GM19455 (cell line): ENCODE data around the gene CNTNAP2.

Experiments used
- ATAC-seq: cut with Tn5 transposase; IDR thresholded peaks from one replicate; pipeline ENCODE4 v1.9.1; 2021; ENCODE audit not compliant: unreplicated experiment

Gene CNTNAP2

GRCh38 chr7:147869456-147869855, 1752.9 kb downstream of the CNTNAP2 start:
- ATAC-seq = no peak

- no peak for ATAC-seq
These were observed 1762.5 kb downstream of the CNTNAP2 start for GRCh38 chr7:147878912-147879661.

DNA sequence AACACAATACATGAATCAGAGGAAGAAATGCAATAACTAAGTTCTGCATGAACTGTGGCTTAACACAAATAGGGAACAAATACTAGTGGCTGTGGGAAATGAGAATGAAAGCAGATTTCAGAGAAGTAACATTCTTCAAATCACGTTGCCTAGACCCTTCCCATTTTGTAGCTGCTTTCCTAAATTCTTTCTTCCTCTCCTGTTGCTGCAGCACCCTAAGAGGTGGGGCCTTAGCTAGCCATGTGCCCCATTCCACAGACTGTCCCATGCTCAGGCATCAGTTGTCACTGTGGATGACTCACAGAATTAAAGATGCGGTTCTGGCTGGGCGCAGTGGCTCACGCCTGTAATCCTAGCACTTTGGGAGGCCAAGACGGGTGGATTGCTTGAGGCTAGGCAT, 1769.3 kb downstream of the CNTNAP2 start:
- ATAC-seq = no peak

DNA sequence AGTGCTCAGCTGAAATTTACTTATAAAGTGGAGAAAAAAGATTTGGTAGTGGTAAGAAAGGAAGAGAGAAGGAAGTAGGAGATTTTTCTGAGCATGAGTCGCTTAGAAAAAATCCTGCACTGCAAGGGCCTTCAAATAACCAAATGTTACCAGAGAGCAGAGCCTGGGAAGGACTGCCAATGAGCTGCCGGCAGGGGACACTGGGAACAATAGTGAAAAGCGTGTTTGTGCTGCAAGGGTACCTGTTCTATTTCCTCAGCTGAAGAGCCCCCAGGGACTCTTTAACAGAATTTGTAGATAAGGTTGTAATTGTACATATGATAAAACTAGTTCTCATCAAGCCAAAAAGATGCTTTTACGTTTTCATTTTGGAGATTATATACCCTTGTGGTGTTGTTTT, 1777.7 kb downstream of the CNTNAP2 start:
- no peak for ATAC-seq

- ATAC-seq = no peak
These were observed 1779.5 kb downstream of the CNTNAP2 start for GRCh38 chr7:147896121-147896520.

GRCh38 chr7:147903536-147904218, 1787.1 kb downstream of the CNTNAP2 start:
- no peak for ATAC-seq

- no peak for ATAC-seq
These were observed 1787.6 kb downstream of the CNTNAP2 start for GRCh38 chr7:147904219-147904576.

DNA sequence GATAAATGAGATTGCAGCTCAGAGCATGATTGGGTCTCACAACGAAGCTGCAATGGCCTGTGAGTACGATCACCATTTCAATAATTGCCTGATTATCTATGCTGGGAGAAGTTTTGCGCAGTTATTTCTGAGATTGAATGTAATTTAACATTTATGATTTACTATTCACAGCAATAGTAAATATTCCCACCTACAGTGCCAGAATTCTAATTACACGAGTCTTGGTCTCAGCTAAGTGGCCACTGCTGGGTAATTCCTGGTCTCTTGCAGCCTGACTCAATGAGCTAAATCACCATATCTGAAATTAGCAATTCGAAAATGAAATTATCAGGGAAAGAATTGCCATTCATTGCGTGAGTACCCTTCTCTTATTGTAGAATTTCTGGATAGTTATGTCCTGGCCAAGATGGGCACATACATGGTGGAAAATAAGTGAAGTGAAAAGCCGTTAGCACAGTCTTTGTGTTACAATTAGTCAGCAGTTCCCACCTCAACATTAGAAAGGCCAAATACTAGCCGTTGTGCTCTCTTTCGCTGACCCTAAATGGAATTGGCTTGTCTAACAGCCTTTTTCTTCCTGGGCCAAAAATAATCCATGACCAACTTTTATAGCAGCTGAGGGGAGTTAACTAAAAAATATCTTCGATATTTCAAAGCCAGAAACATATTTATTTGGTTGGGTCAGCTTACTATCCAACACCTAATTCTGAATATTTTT, 1793.0 kb downstream of the CNTNAP2 start:
- no peak for ATAC-seq

DNA sequence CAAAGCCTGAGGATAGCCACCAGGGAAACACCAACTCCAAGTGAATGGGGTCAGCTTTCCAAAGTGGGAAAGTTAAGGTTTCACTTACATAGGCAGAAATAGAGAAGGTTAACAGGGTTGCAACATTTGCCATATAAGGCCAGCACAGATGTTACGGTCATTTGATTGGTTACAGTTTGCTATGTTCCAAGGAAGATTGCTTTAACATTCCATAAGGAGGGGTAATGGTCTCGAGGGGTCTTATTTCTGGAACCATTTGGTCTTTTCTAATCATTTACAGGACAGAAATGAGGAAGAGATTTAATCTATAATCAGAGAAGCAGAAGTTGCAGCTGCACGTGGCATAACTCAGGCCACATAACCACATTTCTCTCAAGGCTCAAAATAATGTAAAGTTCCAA, 1794.6 kb downstream of the CNTNAP2 start:
- no peak for ATAC-seq

DNA sequence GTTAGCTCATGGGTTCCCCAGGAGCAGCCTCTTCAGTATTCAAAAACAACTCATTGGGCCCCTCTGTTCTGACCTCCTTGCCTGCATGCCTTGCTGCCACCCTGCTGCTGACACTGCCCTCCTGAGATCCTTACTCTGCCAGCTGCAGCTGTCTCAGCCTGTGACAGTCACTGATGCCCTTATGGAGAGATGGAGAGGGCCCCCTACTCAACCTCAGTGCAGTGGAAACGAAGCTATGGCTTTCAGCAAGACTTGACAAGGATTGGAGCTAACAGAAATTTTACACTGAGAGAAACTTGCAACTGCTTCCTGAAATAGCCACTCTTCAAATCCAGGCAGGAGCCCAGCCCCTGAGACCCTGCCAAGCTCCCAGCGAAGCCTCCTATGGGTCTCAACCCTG, 1795.7 kb downstream of the CNTNAP2 start:
- ATAC-seq = no peak

DNA sequence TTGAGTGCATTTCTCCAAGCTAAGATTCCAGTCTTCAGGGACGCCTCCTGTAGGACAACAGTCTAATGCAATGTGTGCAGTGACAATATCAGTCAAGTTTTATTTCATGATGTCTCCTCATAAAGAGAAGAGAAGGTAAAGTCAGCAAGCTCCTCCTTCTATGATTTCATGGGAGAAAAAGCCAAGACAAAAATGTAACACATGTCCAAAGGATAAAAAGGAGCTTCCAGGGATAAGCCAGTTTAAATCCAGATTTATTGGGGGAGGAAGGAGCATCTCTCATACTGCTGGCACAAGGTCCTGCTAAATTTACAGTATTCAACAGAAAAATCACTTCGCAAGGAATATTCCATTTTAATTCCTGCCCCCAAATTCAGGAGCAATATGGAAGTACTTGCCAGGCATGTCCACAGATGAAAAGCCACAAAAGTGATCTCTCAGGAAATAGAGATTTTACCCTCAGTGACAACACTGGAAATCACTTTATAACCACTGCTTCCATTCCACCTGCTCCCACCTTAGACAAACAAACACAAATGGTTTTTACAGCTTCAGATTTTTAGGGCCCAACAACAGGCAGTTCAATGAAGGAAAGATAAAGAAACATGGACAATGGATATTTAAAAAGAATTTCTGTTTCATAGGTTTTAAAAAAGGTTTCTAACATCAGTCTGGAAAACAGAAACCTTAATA, 1796.5 kb downstream of the CNTNAP2 start:
- no peak for ATAC-seq

DNA sequence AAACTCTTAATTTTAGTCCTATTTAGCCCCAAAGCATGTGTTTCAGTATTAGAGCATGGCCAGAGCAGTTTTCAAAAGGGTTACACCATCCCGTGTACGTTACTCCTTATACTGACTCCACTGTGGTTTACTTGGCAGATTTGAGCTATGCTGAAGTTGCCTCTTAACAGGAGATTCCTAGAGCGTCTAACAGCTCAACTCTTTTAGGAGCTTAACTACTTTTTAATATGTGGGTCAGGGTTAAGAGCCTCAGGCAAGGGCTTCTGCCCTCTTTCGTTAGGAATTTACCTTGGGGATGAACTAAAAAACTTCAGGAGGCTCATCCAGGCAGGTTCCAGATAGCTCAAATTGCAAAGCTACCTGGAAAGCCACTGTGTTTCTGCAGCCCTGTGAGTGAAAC, 1799.2 kb downstream of the CNTNAP2 start:
- no peak for ATAC-seq

- no peak for ATAC-seq
These were observed 1800.0 kb downstream of the CNTNAP2 start for GRCh38 chr7:147916573-147916972.

DNA sequence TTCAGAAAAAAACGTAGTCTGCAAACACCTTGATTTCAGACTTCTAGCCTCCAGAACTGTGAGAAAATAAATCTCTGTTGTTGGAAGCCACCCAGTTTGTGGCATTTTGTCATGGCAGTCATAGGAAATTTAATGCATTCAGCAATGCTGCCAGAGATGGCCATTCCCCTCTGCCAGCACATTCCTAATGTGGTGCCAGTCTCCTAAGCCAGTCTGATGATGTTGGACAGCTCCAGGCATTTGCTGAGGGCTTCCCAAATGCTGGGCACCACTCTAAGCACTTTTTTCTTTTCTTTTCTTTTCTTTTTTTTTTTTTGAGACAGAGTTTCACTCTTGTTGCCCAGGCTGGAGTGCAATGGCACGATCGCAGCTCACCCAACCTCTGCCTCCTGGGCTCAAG, 1807.2 kb downstream of the CNTNAP2 start:
- ATAC-seq = no peak

- ATAC-seq = no peak
These were observed 1820.8 kb downstream of the CNTNAP2 start for GRCh38 chr7:147937428-147937827.

GRCh38 chr7:147941381-147941780, 1824.8 kb downstream of the CNTNAP2 start:
- ATAC-seq = no peak

- no peak for ATAC-seq
These were observed 1827.7 kb downstream of the CNTNAP2 start for GRCh38 chr7:147944321-147944720.

- ATAC-seq = no peak
These were observed 1836.3 kb downstream of the CNTNAP2 start for GRCh38 chr7:147952918-147953317.

GRCh38 chr7:147968046-147968610, 1851.5 kb downstream of the CNTNAP2 start:
- no peak for ATAC-seq

DNA sequence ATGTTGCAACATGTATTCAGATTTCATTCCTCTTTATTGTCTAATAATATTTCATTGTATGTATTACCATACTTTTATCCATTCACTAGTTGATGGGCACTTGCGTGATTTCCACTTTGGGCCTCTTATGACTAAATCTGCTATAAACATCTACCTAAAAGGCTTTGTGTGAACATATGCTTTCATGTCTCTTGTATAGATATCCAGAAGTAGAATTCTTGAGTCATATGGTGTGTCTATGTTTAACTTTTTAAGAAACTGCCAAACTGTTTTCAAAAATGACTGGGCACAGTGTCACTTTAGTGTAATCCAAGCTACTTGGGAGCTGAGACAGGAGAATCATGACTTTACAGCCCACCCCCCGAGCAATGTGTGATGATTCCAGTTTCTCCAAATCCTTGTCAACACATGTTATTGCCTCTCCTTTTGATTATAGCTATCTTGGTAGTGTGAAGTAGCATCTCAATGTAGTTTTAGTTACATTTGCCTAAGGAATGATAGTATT, 1855.1 kb downstream of the CNTNAP2 start:
- no peak for ATAC-seq

DNA sequence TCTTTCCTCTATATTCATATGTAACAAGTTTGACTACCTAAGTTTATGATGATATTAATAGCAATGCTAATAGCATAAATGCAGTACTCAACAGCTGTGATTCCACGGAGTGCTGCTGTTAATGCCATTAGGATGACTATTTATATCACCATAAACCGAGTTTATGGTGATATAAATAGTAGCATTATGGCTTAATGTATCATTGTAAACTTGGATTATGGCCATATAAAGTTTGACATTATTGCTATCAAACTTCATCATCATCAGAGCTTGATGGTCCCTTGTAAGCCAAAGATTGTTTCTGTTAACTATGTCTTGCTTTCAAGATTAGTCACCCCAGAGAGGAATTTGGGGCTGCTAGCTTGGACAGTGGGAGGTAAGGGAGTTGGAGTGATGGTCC, 1861.6 kb downstream of the CNTNAP2 start:
- ATAC-seq = no peak
